ENCODE data around the gene FBXL19.

The FBXL19 gene

GRCh38 chr16:30984669-30985400 lies 61.5 kb downstream of the FBXL19 start, which contains the start of gene HSD3B7 (continued):
- TF ChIP-seq PRDM6 (tag by site-specific recombination; IDR thresholded peaks at IDR 0.05) (no peak), ZNF26 (tag by site-specific recombination; IDR thresholded peaks at IDR 0.05) (no peak), ZNF354C (tag by site-specific recombination; IDR thresholded peaks at IDR 0.05; ENCODE audit: borderline replicate concordance, low read depth) (no peak), GLIS2 (tag by site-specific recombination; IDR thresholded peaks at IDR 0.05) (peak; percentile 69), ZNF37A (tag by site-specific recombination; IDR thresholded peaks at IDR 0.05) (no peak), ZNF19 (tag by site-specific recombination; IDR thresholded peaks at IDR 0.05; ENCODE audit: low read depth) (no peak), ZNF558 (tag by site-specific recombination; IDR thresholded peaks at IDR 0.05) (no peak), KLF17 (tag by site-specific recombination; IDR thresholded peaks at IDR 0.05) (peak; percentile 83), PRDM10 (tag by site-specific recombination; IDR thresholded peaks at IDR 0.05) (peak; percentile 35; the same call in 1 of the 2 replicates), HOXD13 (CRISPR knock-in tag; IDR thresholded peaks at IDR 0.05; ENCODE audit: borderline replicate concordance) (no peak), ZNF660 (tag by site-specific recombination; IDR thresholded peaks at IDR 0.05) (no peak; the same call in 1 of the 2 replicates), PRDM2 (tag by site-specific recombination; IDR thresholded peaks at IDR 0.05; ENCODE audit: borderline replicate concordance) (0 out of 2 replicates have a peak, but pooled peaks have one; percentile 31), SETDB1 (IDR thresholded peaks at IDR 0.05; ENCODE audit: insufficient read length, low read length) (no peak), ZNF202 (tag by site-specific recombination; IDR thresholded peaks at IDR 0.05; ENCODE audit: borderline replicate concordance) (no peak), ZSCAN23 (tag by site-specific recombination; IDR thresholded peaks at IDR 0.05) (no peak), SALL2 (tag by site-specific recombination; IDR thresholded peaks at IDR 0.05; ENCODE audit: borderline replicate concordance) (no peak), ZNF585B (tag by site-specific recombination; IDR thresholded peaks at IDR 0.05) (no peak), ZNF654 (tag by site-specific recombination; IDR thresholded peaks at IDR 0.05; ENCODE audit: low read depth) (peak; percentile 73), ZNF280D (tag by site-specific recombination; IDR thresholded peaks at IDR 0.05) (no peak)
